ENCODE data around the gene PPP4R4. TPM values are rescaled to one million over a fixed set of nuclear protein-coding genes. Genes with fewer than 3 reads are reported as not detected.
A peak's percentile ranks its signal among the peaks of the same experiment; 100 is the strongest.

The PPP4R4 gene
- total RNA-seq, 1 donor from 2014 or later = 1.9 TPM

GRCh38 chr14:94321421-94322271 lies 147.5 kb downstream of the PPP4R4 start:
- no peak overlapping the region for H3K4me3 Mint-ChIP-seq
- DNase-seq (ENCODE audit: extremely low spot score, unreplicated experiment) = no peak

GRCh38 chr14:94322648-94323570 lies 148.8 kb downstream of the PPP4R4 start, which contains the start of gene SERPINA6:
Gene SERPINA6, minus strand, starts transcription at chr14:94323336. Its CDS starts 8,688 bp downstream, at chr14:94314648.
- TF ChIP-seq, protein P1, sequence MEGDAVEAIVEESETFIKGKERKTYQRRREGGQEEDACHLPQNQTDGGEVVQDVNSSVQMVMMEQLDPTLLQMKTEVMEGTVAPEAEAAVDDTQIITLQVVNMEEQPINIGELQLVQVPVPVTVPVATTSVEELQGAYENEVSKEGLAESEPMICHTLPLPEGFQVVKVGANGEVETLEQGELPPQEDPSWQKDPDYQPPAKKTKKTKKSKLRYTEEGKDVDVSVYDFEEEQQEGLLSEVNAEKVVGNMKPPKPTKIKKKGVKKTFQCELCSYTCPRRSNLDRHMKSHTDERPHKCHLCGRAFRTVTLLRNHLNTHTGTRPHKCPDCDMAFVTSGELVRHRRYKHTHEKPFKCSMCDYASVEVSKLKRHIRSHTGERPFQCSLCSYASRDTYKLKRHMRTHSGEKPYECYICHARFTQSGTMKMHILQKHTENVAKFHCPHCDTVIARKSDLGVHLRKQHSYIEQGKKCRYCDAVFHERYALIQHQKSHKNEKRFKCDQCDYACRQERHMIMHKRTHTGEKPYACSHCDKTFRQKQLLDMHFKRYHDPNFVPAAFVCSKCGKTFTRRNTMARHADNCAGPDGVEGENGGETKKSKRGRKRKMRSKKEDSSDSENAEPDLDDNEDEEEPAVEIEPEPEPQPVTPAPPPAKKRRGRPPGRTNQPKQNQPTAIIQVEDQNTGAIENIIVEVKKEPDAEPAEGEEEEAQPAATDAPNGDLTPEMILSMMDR (conservative IDR thresholded peaks at IDR 0.05) = no peak
- H3K36me3 Mint-ChIP-seq = no peaks in the 10 kb centered on the region
- no peaks in the 10 kb centered on the region for H3K27me3 Mint-ChIP-seq
- no peak within 1 kb of the TSS for H3K4me3 Mint-ChIP-seq
- no peak for DNase-seq (ENCODE audit: extremely low spot score, unreplicated experiment)
- no peak within 1 kb of the TSS for H3K27ac Mint-ChIP-seq
- no peaks in the 10 kb centered on the region for H3K4me1 Mint-ChIP-seq (ENCODE audit: unreplicated experiment)
- no peaks in the 10 kb centered on the region for H3K9me3 Mint-ChIP-seq

More at GRCh38 chr14:94321421-94322271, 147.5 kb downstream of the PPP4R4 start:
- H3K27ac Mint-ChIP-seq = no peak overlapping the region
- no peaks in the 10 kb centered on the region for H3K36me3 Mint-ChIP-seq
- H3K9me3 Mint-ChIP-seq = no peaks in the 10 kb centered on the region
- H3K27me3 Mint-ChIP-seq = no peaks in the 10 kb centered on the region
- TF ChIP-seq, protein P1 (conservative IDR thresholded peaks at IDR 0.05) = no peak
- H3K4me1 Mint-ChIP-seq (ENCODE audit: unreplicated experiment) = no peaks in the 10 kb centered on the region

DNA sequence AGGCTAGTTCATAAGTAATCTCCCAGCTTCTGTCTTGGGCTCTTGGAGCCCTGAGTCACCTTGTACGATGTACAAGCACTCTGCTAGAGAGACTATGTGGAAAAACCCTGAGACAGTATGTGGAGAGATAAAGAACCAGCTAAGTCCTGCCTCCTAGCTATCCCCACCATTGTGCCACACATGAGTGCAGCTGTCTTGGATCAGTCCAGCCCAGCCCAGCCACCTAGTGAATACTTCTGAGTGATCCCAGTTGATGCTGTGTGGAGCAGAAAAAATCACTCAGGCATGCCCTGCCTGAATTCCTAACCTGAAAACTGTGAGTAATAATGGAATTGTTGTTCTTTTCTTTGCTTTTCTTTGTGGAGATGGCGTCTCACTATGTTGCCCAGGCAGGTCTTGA lies 154.1 kb downstream of the PPP4R4 start:
- H3K4me1 Mint-ChIP-seq (ENCODE audit: unreplicated experiment) = peaks cover 5% of the 10 kb centered on the region
- no peak overlapping the region for H3K4me3 Mint-ChIP-seq
- no peaks in the 10 kb centered on the region for H3K9me3 Mint-ChIP-seq
- no peaks in the 10 kb centered on the region for H3K27me3 Mint-ChIP-seq
- TF ChIP-seq, protein P1 (conservative IDR thresholded peaks at IDR 0.05) = no peak
- peak overlapping the region; percentile 38 for H3K27ac Mint-ChIP-seq
- DNase-seq (ENCODE audit: extremely low spot score, unreplicated experiment) = no peak
- no peaks in the 10 kb centered on the region for H3K36me3 Mint-ChIP-seq

Other genes with a start within 250 kb of the PPP4R4 start
- 1.2 TPM in 1 of 2 replicates, not detected in the other for gene FAM181A, start 247.0 kb upstream of the PPP4R4 start, total RNA-seq (ENCODE audit: low replicate concordance)
- gene ASB2, start 197.8 kb upstream of the PPP4R4 start, total RNA-seq (ENCODE audit: low replicate concordance) = 0.21 and 0.60 TPM in 2 replicates
- gene CCDC197, start 177.0 kb upstream of the PPP4R4 start, total RNA-seq (ENCODE audit: low replicate concordance) = not detected in 2 replicates
- 2.6 and 3.0 TPM in 2 replicates for gene OTUB2, start 148.0 kb upstream of the PPP4R4 start, total RNA-seq (ENCODE audit: low replicate concordance)
- gene DDX24, start 93.1 kb upstream of the PPP4R4 start, total RNA-seq (ENCODE audit: low replicate concordance) = 127 and 156 TPM in 2 replicates
- gene IFI27L1, start 93.0 kb upstream of the PPP4R4 start, total RNA-seq (ENCODE audit: low replicate concordance) = 15.6 and 36.8 TPM in 2 replicates
- 12.6 and 15.5 TPM in 2 replicates for gene IFI27, start 63.6 kb upstream of the PPP4R4 start, total RNA-seq (ENCODE audit: low replicate concordance)
- gene IFI27L2, start 44.7 kb upstream of the PPP4R4 start, total RNA-seq (ENCODE audit: low replicate concordance) = 14.8 and 28.2 TPM in 2 replicates
- 1.5 and 2.8 TPM in 2 replicates for gene SERPINA10, start 118.9 kb downstream of the PPP4R4 start, total RNA-seq (ENCODE audit: low replicate concordance)
- 0.77 and 1.2 TPM in 2 replicates for gene SERPINA6, start 149.0 kb downstream of the PPP4R4 start, total RNA-seq (ENCODE audit: low replicate concordance)
- gene SERPINA2, start 192.4 kb downstream of the PPP4R4 start, total RNA-seq (ENCODE audit: low replicate concordance) = not detected in 2 replicates
- gene SERPINA1, start 214.3 kb downstream of the PPP4R4 start, total RNA-seq (ENCODE audit: low replicate concordance) = 313 and 712 TPM in 2 replicates

Measured in type B pancreatic cell (in vitro differentiated cells).